Neuronal stem cell (in vitro differentiated cells): ENCODE measurements around the gene LEMD2.

ENCODE experiments used
- DNase-seq: peaks from one replicate; pipeline ENCODE4 v3.0.0-alpha.2; 2013; ENCODE audit warnings: low spot score
- H2AFZ ChIP-seq: one replicate; pipeline ENCODE4 v1.6.1; 2013; ENCODE audit warnings: mild to moderate bottlenecking, low read length, inconsistent platforms
- H2AK5ac ChIP-seq: 2 replicates; pipeline ENCODE4 v1.6.1; 2013; ENCODE audit warnings: low read depth, mild to moderate bottlenecking, inconsistent platforms, low read length, moderate library complexity, mixed read lengths
- H2BK120ac ChIP-seq: 2 replicates; pipeline ENCODE4 v1.6.1; 2013; ENCODE audit warnings: low read depth, mild to moderate bottlenecking, inconsistent platforms, low read length, moderate library complexity, mixed read lengths
- H2BK12ac ChIP-seq: one replicate; pipeline ENCODE4 v1.6.1; 2013; ENCODE audit warnings: low read length, inconsistent platforms
- H2BK15ac ChIP-seq: 2 replicates; pipeline ENCODE4 v1.6.1; 2013; ENCODE audit warnings: mild to moderate bottlenecking, low read length, inconsistent platforms, mixed read lengths
- H2BK5ac ChIP-seq: one replicate; pipeline ENCODE4 v1.6.1; 2013; ENCODE audit warnings: inconsistent platforms, mild to moderate bottlenecking, low read length, moderate library complexity
- H3K14ac ChIP-seq: one replicate; pipeline ENCODE4 v1.6.1; 2013; ENCODE audit warnings: low read length, inconsistent platforms
- H3K18ac ChIP-seq: 2 replicates; pipeline ENCODE4 v1.6.1; 2013; ENCODE audit warnings: low read length, inconsistent platforms
- H3K23ac ChIP-seq: 2 replicates; pipeline ENCODE4 v1.6.1; 2013; ENCODE audit warnings: low read depth, mild to moderate bottlenecking, mixed read lengths, low read length, inconsistent platforms; ENCODE audit not compliant: poor library complexity
- H3K27ac ChIP-seq: replicated peaks from 3 replicates; pipeline ENCODE4 v1.5.1; 2013; ENCODE audit warnings: low read length, inconsistent platforms
- H3K27me3 ChIP-seq, 3 experiments: 2 replicates each; pipeline ENCODE4 v1.6.1; 2013; ENCODE audit warnings: low read length in 3 of 3, mild to moderate bottlenecking in 2 of 3, inconsistent platforms in 1 of 3, low read depth in 1 of 3, mixed read lengths in 1 of 3, moderate library complexity in 1 of 3; ENCODE audit not compliant: control insufficient read depth in 3 of 3, insufficient read depth in 3 of 3
- H3K36me3 ChIP-seq, 2 donors: replicated peaks in 1 of 2; 2 replicates each; pipeline ENCODE4 v1.6.1; 2013; ENCODE audit warnings: low read length in 2 of 2; ENCODE audit not compliant: control insufficient read depth in 2 of 2, insufficient read depth in 2 of 2
- H3K4ac ChIP-seq: 2 replicates; pipeline ENCODE4 v1.6.1; 2013; ENCODE audit warnings: inconsistent platforms, mild to moderate bottlenecking, low read length, moderate library complexity
- H3K4me1 ChIP-seq, 2 donors: 1 replicate in 1 of 2; 2 replicates in 1 of 2; pipeline ENCODE4 v1.6.1; 2013; ENCODE audit warnings: low read length in 2 of 2, low read depth in 1 of 2; ENCODE audit not compliant: control insufficient read depth in 2 of 2, insufficient read depth in 1 of 2
- H3K4me2 ChIP-seq: one replicate; pipeline ENCODE4 v1.6.1; 2013; ENCODE audit warnings: mild to moderate bottlenecking, low read length, inconsistent platforms; ENCODE audit not compliant: insufficient read depth, poor library complexity, severe bottlenecking
- H3K4me3 ChIP-seq, 2 donors: 2 replicates each; pipeline ENCODE4 v1.5.1; 2013; ENCODE audit warnings: low read length in 2 of 2, mild to moderate bottlenecking in 2 of 2, inconsistent platforms in 1 of 2, moderate library complexity in 1 of 2
- H3K79me1 ChIP-seq: one replicate; pipeline ENCODE4 v1.6.1; 2013; ENCODE audit warnings: low read depth, mild to moderate bottlenecking, inconsistent platforms, low read length, moderate library complexity
- H3K9ac ChIP-seq: one replicate; pipeline ENCODE4 v1.6.1; 2013; ENCODE audit warnings: mild to moderate bottlenecking, low read depth, low read length, inconsistent platforms; ENCODE audit not compliant: poor library complexity
- H3K9me3 ChIP-seq, 2 donors: replicated peaks in 1 of 2; 2 replicates each; pipeline versions ENCODE3 to v1.6.1; 2013; ENCODE audit warnings: low read length in 2 of 2, mild to moderate bottlenecking in 2 of 2, inconsistent platforms in 1 of 2, low read depth in 1 of 2, mixed read lengths in 1 of 2, moderate library complexity in 1 of 2; ENCODE audit not compliant: control insufficient read depth in 2 of 2, insufficient read depth in 1 of 2
- H4K8ac ChIP-seq: one replicate; pipeline ENCODE4 v1.6.1; 2013; ENCODE audit warnings: low read depth, mild to moderate bottlenecking, inconsistent platforms, low read length, moderate library complexity
- H4K91ac ChIP-seq: one replicate; pipeline ENCODE4 v1.6.1; 2013; ENCODE audit warnings: low read length, low read depth, mild to moderate bottlenecking, inconsistent platforms; ENCODE audit not compliant: poor library complexity
- whole genome bisulfite sequencing, 2 donors: extraction: QIAGEN DNeasy Blood & Tissue Kit; methylation state at CpG; one replicate each; pipeline ENCODE4 v1.1.7; 2013; ENCODE audit warnings: missing lambda C conversion rate in 2 of 2, mixed read lengths in 1 of 2; ENCODE audit not compliant: insufficient read length in 2 of 2, insufficient replicate concordance in 1 of 2; ENCODE audit errors: extremely low coverage in 2 of 2; 5-methylcytosine and 5-hydroxymethylcytosine counted together

Gene LEMD2

DNA sequence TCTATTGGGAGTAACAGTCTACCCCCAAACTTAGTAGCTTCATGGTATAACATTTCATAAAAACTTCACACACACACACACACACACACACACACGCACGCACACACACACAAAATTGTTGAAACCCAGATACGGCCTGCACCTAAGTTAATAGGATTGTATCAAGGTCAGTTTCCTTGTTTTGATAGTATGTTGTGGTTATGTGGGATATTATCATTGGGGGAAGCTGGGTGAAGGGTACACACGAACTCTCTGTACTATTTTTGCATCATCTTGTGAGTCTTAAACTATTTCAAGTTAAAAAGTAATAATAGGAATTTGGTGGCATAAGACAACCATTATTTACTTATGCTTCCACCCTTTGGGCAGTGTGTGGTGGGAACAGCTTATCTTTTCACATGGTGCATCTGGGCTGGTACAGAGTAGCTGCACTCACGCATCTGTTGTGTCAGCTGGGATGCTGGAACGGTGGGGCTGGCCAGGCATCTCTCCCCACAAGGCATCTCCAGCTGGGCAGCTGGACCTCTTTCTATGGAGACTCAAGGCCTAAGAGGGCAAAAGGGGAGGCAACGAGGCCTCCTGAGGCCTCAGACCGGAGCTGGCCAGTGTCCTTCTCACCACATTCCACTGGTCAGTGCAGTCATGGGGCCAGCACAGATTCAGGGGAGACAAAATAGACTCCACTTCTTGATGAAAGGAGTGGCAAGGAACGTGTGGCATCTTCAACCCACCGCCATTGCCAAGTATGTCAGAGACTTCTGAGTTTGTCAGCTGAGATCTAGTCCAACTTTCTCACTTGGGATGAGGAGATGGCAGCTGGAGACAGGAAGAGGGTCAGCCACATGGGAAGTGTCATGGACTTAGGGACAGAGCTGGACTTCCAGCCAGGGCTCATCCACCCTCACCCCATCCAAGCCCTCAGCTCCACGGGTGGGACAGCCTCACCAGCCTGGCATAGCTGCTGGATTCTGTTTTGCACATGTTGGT is 21.7 kb downstream of the LEMD2 start:
- no peak overlapping the region for H3K4me2 ChIP-seq
- no peak overlapping the region for H2AK5ac ChIP-seq
- peaks cover 0 to 2% of the 10 kb centered on the region in 2 donors for H3K36me3 ChIP-seq
- no peak overlapping the region for H3K9ac ChIP-seq
- H3K18ac ChIP-seq, result no peak overlapping the region
- no peak overlapping the region for H2AFZ ChIP-seq
- WGBS, 2 donors, result no CpG with 5 or more reads among the region's 11 CpGs
- H3K79me1 ChIP-seq, result no peaks in the 10 kb centered on the region
- H3K23ac ChIP-seq, result no peak overlapping the region
- H4K8ac ChIP-seq, result no peak overlapping the region
- no peak overlapping the region for H2BK12ac ChIP-seq
- H3K27ac ChIP-seq, result no peak overlapping the region
- no peaks in the 10 kb centered on the region for H3K9me3 ChIP-seq
- H2BK15ac ChIP-seq, result no peak overlapping the region
- no peak overlapping the region for H3K4ac ChIP-seq
- peaks cover 10 to 12% of the 10 kb centered on the region in 2 donors for H3K4me1 ChIP-seq
- peaks cover 0 to 4% (median 0%) of the 10 kb centered on the region in 3 experiments for H3K27me3 ChIP-seq
- no peak overlapping the region for H3K14ac ChIP-seq
- no peak overlapping the region for H2BK120ac ChIP-seq
- no peak overlapping the region for H4K91ac ChIP-seq
- no peak for DNase-seq
- H3K4me3 ChIP-seq, result no peak overlapping the region
- no peak overlapping the region for H2BK5ac ChIP-seq

DNA sequence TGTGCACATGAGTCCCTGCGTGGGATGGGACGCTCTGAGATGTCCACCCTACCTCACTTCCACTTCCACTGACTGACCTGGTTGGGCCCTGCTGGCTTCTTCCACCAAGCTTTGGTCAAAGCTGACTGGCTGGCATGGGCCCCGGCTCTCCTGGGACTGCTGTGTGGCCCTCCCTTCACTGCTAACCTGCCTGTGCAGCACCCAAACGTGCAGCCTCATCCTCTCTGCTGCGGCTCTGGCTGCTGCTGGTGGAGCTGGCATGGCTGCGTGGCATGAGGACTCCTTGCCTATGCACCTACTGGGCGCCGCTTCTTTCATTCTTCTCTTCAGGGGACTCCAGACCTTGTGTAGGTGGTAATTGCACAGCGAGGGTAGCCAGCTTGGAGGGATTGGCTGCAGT is 23.6 kb downstream of the LEMD2 start:
- H3K9me3 ChIP-seq, result no peaks in the 10 kb centered on the region
- no CpG with 5 or more reads among the region's 9 CpGs for WGBS, 2 donors
- no peak overlapping the region for H3K14ac ChIP-seq

DNA sequence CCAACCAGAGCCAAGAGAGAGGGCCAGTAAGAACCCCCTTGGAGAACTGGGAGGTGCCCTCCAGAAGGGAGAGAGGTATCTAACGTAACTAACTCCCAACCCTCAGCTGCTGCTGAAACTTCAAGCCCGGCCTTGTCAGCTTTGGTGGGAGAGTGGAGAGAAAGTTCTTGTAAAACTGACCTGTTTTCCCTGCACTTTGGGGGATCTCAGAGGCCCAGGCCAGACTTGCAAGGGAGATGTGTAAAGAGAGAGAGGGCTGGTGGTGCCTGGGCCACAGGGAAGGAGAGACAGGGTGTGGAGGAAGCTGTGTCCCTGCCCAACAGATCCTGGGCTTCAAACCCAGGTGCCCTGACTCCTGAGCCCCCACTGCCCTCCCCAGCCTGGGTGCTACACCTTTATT is 24.9 kb downstream of the LEMD2 start:
- no peak overlapping the region for H3K14ac ChIP-seq
- peak overlapping the region; percentile 4 for H3K9ac ChIP-seq
- no peaks in the 10 kb centered on the region for H3K9me3 ChIP-seq
- no peak overlapping the region for H3K4me3 ChIP-seq
- H3K36me3 ChIP-seq, result no peaks in the 10 kb centered on the region
- no peaks in the 10 kb centered on the region for H3K79me1 ChIP-seq
- H3K4me1 ChIP-seq, result peaks cover 9 to 10% of the 10 kb centered on the region in 2 donors
- no peak overlapping the region for H2BK5ac ChIP-seq
- H2AFZ ChIP-seq, result no peak overlapping the region
- H4K91ac ChIP-seq, result no peak overlapping the region
- no peak overlapping the region for H3K18ac ChIP-seq
- H4K8ac ChIP-seq, result no peak overlapping the region
- H2BK15ac ChIP-seq, result no peak overlapping the region
- H3K4ac ChIP-seq, result no peak overlapping the region
- no CpG with 5 or more reads among the region's 2 CpGs for WGBS, 2 donors
- no peak overlapping the region for H2AK5ac ChIP-seq
- H3K23ac ChIP-seq, result no peak overlapping the region
- no peak overlapping the region for H3K4me2 ChIP-seq
- no peak overlapping the region for H2BK12ac ChIP-seq
- peaks cover 0 to 4% (median 0%) of the 10 kb centered on the region in 3 experiments for H3K27me3 ChIP-seq
- no peak overlapping the region for H3K27ac ChIP-seq
- DNase-seq, result no peak
- no peak overlapping the region for H2BK120ac ChIP-seq

More for the DNA sequence above, 23.6 kb downstream of the LEMD2 start:
- Histone ChIP-seq H4K8ac (no peak overlapping the region), H3K79me1 (no peaks in the 10 kb centered on the region), H2AFZ (no peak overlapping the region), H3K9ac (no peak overlapping the region), H3K36me3 (no peaks in the 10 kb centered on the region), H2BK5ac (no peak overlapping the region), H3K27me3 (peaks cover 0 to 4% (median 0%) of the 10 kb centered on the region in 3 experiments), H3K4me3 (no peak overlapping the region), H3K23ac (no peak overlapping the region), H3K18ac (peak overlapping the region; percentile 80), H2AK5ac (no peak overlapping the region), H3K4me2 (no peak overlapping the region), H3K4ac (no peak overlapping the region), H3K4me1 (peaks cover 8 to 12% of the 10 kb centered on the region in 2 donors), H3K27ac (no peak overlapping the region), H2BK120ac (no peak overlapping the region), H2BK15ac (no peak overlapping the region), H4K91ac (no peak overlapping the region), H2BK12ac (no peak overlapping the region)
- no peak for DNase-seq

DNA sequence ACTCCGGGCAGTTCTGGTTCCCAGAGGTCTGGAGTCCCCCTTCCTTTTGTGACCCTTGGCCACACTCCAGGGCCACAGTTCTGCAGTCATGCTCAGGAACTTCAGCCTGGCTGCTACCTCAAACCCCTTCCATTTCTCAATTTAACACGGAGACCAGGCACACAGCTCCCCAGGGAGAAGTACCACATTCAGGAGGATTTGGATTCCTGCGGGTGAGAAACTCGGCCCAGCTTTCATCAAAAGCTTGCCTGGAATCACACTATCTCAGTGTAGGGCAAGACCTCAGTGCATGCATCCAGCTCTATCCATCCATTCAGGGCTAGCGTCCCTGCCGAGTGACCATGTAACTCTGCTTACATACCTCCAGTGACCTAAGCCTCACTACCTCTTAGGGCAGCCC is 25.4 kb downstream of the LEMD2 start:
- no peak overlapping the region for H3K14ac ChIP-seq
- no peak overlapping the region for H2AFZ ChIP-seq
- no peak for DNase-seq
- peaks cover 0 to 4% (median 0%) of the 10 kb centered on the region in 3 experiments for H3K27me3 ChIP-seq
- no peak overlapping the region for H3K4me3 ChIP-seq
- H3K9me3 ChIP-seq, result no peaks in the 10 kb centered on the region
- H2AK5ac ChIP-seq, result peak overlapping the region; percentile 64
- no peak overlapping the region for H3K9ac ChIP-seq
- H2BK120ac ChIP-seq, result no peak overlapping the region
- no peak overlapping the region for H2BK12ac ChIP-seq
- no peak overlapping the region for H3K18ac ChIP-seq
- no peak overlapping the region for H4K91ac ChIP-seq
- H4K8ac ChIP-seq, result no peak overlapping the region
- no peaks in the 10 kb centered on the region for H3K79me1 ChIP-seq
- no peak overlapping the region for H3K4me2 ChIP-seq
- H3K23ac ChIP-seq, result no peak overlapping the region
- WGBS, 2 donors, result no CpG with 5 or more reads among the region's 6 CpGs
- H3K4me1 ChIP-seq, result peaks cover 9 to 10% of the 10 kb centered on the region in 2 donors
- no peaks in the 10 kb centered on the region for H3K36me3 ChIP-seq
- H3K4ac ChIP-seq, result no peak overlapping the region
- no peak overlapping the region for H3K27ac ChIP-seq
- H2BK15ac ChIP-seq, result no peak overlapping the region
- H2BK5ac ChIP-seq, result no peak overlapping the region
